HUES64 (cell line): Measurements from ENCODE around the gene EBF3.

Experiments used
- H3K27ac ChIP-seq: 2 replicates; pipeline ENCODE4 v1.7.0; 2013; ENCODE audit warnings: low read depth, low read length, inconsistent platforms
- H3K27me3 ChIP-seq: 2 replicates; pipeline ENCODE4 v1.6.1; 2013; ENCODE audit warnings: mild to moderate bottlenecking, low read length; ENCODE audit not compliant: insufficient read depth
- H3K36me3 ChIP-seq: 2 replicates; pipeline ENCODE4 v1.6.1; 2013; ENCODE audit warnings: mild to moderate bottlenecking, low read length; ENCODE audit not compliant: insufficient read depth
- H3K4me1 ChIP-seq: 2 replicates; pipeline ENCODE4 v1.6.1; 2013; ENCODE audit warnings: mild to moderate bottlenecking, low read length, moderate library complexity; ENCODE audit not compliant: insufficient read depth
- H3K4me3 ChIP-seq: 2 replicates; pipeline ENCODE4 v1.5.1; 2013; ENCODE audit warnings: mild to moderate bottlenecking, low read length, moderate library complexity
- H3K9ac ChIP-seq: 2 replicates; pipeline ENCODE4 v1.6.1; 2013; ENCODE audit warnings: mild to moderate bottlenecking, low read depth, low read length
- H3K9me3 ChIP-seq: 2 replicates; pipeline ENCODE4 v1.6.1; 2013; ENCODE audit warnings: low read depth, low read length; ENCODE audit not compliant: insufficient read depth
- WGBS: fragments of 150-250, 120-280 bp; methylation state at CpG from one replicate; pipeline ENCODE4 v1.1.7; 2013; ENCODE audit warnings: missing lambda C conversion rate; 5-methylcytosine and 5-hydroxymethylcytosine counted together

The EBF3 gene

DNA sequence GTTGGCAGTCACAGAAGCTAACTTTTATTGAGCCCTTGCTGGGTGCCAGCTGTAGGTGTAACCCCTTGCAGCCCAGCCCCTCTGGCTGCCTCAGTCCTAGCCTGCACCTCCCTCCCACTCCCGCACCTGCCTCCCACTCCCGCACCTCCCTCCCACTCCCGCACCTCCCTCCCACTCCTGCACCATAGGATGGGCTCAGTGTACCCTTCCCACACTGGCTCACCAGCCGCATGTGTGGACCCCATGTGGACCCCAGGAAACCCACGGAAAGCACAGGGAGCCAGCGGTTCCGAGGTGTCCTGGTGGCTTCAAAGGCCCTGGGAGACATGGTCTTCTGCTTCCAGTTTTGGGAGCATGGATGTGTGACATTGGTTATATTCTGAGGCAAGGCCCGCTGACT lies 132.9 kb downstream of the EBF3 start:
- Histone ChIP-seq H3K9ac (no peak overlapping the region), H3K27ac (no peak overlapping the region), H3K27me3 (no peaks in the 10 kb centered on the region), H3K9me3 (no peaks in the 10 kb centered on the region), H3K4me3 (no peak overlapping the region), H3K4me1 (no peaks in the 10 kb centered on the region), H3K36me3 (no peaks in the 10 kb centered on the region)
- WGBS: 95% methylated on average over 8 of the region's 8 CpGs

DNA sequence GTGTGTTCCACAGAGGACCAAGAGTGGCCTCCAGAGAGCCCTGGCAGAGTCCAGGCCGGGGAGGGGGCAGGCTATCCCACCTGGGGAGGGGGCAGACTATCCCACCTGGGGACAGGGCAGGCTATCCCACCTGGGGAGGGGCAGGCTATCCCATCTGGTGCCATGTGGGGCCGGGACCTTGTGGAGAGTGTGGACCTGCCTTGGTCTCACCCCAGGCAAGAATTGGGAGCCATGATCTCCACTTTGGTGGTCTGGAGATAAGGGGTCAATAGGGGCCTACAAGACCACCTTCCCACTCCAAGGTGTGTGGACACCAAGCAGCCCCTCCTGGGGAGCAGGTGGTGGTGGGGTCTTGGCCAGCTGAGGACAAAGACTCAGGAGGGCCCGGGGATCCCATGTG lies 138.2 kb downstream of the EBF3 start:
- H3K27me3 ChIP-seq: no peaks in the 10 kb centered on the region
- no peak overlapping the region for H3K27ac ChIP-seq
- no peak overlapping the region for H3K4me3 ChIP-seq
- no peak overlapping the region for H3K9ac ChIP-seq
- H3K9me3 ChIP-seq: no peaks in the 10 kb centered on the region
- 90% methylated on average over 3 of the region's 3 CpGs for WGBS
- no peaks in the 10 kb centered on the region for H3K36me3 ChIP-seq
- H3K4me1 ChIP-seq: no peaks in the 10 kb centered on the region

DNA sequence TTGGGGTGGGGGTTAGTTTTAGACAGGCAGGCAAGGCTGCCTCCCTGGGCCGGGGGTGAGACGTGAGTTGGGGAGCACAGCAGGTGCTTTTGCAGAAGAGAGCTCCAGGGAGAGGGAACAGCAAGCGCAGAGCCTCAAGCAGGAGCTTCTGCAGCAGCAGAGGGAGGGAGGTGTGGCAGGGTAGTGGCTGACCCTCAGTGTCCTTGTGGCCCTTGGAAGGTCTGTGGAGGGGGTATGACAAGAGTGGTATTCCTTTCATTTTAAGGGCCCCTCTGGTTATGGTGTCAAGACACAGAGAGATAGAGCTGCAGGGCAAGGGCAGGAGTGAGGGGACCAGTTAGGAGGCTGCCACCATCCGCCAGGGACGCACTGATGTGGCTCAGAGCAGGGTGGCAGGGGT lies 138.9 kb downstream of the EBF3 start:
- H3K9me3 ChIP-seq: no peaks in the 10 kb centered on the region
- WGBS: 90% methylated on average over 5 of the region's 5 CpGs
- no peaks in the 10 kb centered on the region for H3K36me3 ChIP-seq
- H3K27ac ChIP-seq: no peak overlapping the region
- no peak overlapping the region for H3K4me3 ChIP-seq
- H3K27me3 ChIP-seq: no peaks in the 10 kb centered on the region
- no peaks in the 10 kb centered on the region for H3K4me1 ChIP-seq
- H3K9ac ChIP-seq: no peak overlapping the region

DNA sequence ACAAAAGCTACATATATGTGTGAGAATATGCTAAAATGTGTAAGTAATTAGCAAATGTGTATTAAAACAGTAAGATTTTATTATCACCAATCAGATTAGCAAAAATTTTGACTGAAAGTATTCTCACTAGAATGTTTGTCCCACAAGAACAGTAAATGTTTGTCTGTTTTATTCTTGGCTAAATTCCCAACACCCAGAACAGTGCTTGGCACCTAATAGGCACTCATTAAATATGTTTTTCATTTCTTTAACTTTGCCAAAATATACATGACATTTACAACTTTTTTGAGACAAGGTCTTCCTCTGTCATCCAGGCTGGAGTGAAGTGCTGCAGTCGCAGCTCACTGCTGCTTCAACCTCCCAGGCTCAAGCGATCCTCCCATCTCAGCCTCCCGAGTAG lies 143.6 kb downstream of the EBF3 start:
- Histone ChIP-seq H3K4me3 (no peak overlapping the region), H3K27me3 (no peaks in the 10 kb centered on the region), H3K4me1 (no peaks in the 10 kb centered on the region), H3K9ac (no peak overlapping the region), H3K36me3 (no peaks in the 10 kb centered on the region), H3K9me3 (no peaks in the 10 kb centered on the region; the same call in 1 of the 2 replicates), H3K27ac (no peak overlapping the region)
- 93% methylated on average over 3 of the region's 3 CpGs for WGBS

DNA sequence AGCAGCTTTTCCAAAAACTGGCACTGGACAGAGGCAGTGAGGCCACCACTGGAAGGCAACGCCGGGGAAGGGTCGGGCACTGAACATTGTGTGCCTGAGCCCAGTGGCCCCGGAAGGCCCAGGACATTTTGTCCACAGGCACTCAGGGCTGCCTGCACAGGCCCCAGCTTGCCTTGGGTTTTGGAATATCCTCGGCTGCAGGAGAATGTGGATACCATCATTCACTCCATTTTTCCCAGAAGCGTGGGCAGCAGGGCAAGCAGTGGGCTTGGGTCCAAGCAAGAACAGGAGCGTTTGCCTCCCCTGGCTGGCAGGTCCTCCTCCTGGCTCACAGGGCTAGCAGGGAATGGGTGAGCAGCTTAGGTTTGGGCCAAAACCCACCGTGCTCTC lies 147.4 kb downstream of the EBF3 start:
- Histone ChIP-seq H3K9ac (no peak overlapping the region), H3K4me3 (no peak overlapping the region), H3K9me3 (no peaks in the 10 kb centered on the region; the same call in 1 of the 2 replicates), H3K27ac (no peak overlapping the region), H3K36me3 (no peaks in the 10 kb centered on the region), H3K27me3 (no peaks in the 10 kb centered on the region), H3K4me1 (no peaks in the 10 kb centered on the region)
- WGBS: 93% methylated on average over 8 of the region's 8 CpGs

DNA sequence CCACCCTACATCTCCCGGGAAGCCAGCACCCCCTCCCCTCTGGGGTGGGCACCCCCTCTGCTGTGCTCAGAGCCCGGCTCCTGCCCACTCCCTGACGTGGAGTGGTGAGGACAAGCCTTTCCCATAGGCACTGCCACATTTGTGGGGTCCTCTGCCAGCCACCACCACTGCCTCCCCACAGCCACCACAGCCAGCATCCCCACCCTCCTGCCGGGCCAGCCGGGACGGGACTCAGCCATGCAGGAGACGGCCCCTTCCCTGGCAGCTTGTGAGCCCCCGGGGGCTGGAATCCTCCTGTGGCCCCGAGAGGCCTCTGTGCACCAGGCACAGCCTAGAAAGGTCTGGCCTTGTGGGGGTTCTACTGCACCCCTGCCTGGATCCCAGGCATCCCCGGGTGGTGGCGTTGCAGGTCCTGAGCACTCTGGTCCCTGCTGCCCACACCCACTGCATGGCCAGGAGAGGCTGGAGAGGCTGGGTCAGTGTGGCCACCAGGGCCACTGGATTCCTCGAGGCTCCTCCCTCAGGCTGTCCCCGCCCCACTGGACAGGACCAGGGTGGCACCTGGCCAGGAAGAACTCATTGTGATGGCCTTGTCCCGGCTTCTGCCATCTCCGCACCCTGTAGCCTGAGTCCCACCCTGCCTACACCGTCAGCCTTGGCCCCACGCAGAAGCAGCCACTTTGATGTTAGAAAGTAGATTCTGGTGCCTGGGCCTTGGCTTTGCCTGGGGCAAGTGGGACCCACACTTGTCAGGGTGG lies 148.0 kb downstream of the EBF3 start:
- Histone ChIP-seq H3K36me3 (no peaks in the 10 kb centered on the region), H3K9ac (no peak overlapping the region), H3K9me3 (no peaks in the 10 kb centered on the region; the same call in 1 of the 2 replicates), H3K4me3 (no peak overlapping the region), H3K4me1 (no peaks in the 10 kb centered on the region), H3K27ac (no peak overlapping the region), H3K27me3 (no peaks in the 10 kb centered on the region)
- 94% methylated on average over 17 of the region's 17 CpGs for WGBS

DNA sequence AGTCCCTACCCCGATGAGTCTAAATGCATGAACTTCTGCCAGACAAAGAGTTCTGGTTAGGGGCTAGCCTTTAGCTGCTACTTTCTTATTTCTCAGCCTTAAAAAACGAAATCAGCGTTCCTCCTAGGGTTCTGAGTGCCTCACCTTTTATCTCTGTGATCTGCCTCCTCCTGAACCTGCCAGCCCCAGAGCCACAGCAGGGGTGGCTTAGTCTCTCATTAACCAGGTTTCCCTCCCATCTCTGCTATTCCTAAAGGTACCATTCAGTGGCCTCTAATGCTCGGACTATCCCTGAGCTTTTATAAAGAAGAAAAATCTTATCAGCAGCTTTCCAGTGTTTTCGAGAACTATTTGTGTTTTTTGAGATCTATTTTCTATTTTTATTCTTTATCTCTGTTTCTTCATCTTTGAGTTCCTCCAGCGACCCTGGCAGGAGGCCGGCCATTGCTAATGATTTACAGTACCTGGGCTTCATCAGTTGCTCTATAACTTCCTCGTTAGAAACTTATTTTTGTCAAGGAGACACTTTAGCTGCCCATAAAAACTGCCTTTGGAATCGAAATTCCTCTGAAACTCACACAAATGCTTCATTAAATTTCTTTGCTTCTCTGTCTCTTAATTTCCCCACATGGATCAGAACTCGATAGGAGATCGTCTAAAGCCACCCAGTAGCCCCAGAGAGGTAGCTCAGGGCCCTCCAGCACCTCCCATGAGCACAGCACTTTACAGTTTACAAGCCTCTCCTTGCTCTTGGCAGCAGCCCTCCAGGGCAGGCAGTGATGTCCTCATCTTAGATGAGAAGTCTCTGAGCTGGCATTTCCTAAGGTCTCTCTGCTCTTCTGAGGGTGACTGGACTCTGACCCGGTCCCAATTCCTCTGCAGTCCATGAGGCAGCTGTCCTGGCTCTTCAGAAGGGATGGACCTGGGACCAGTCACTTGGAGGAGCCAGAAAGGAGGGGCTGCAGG lies 149.1 kb downstream of the EBF3 start:
- Histone ChIP-seq H3K9ac (no peak overlapping the region), H3K4me1 (no peaks in the 10 kb centered on the region), H3K27ac (no peak overlapping the region), H3K4me3 (no peak overlapping the region), H3K36me3 (no peaks in the 10 kb centered on the region), H3K9me3 (no peaks in the 10 kb centered on the region; the same call in 1 of the 2 replicates), H3K27me3 (no peaks in the 10 kb centered on the region)
- 83% methylated on average over 11 of the region's 12 CpGs for WGBS

DNA sequence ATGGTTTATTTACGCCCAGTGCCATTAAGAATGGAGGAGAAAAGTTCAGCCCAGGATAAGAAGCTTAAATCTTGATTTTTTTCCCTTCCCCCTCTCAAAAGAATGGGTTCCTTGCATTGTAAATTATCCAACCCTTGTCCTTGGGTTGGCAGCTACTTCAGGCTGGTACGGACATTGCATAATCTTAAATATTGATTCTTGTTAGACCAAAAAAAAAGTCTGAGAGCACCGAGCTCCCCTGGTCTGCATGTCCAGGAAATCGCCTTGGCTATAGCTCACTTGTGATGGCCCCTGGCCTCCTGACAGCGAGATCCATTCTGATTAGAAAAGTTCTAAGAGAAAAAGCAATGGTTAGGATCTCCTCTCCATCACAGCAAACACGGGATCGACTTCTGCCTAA lies 151.7 kb downstream of the EBF3 start:
- no peaks in the 10 kb centered on the region for H3K4me1 ChIP-seq
- H3K27me3 ChIP-seq: no peaks in the 10 kb centered on the region
- WGBS: 91% methylated on average over 7 of the region's 7 CpGs
- H3K9me3 ChIP-seq: no peaks in the 10 kb centered on the region
- no peak overlapping the region for H3K9ac ChIP-seq
- H3K4me3 ChIP-seq: no peak overlapping the region
- H3K27ac ChIP-seq: no peak overlapping the region
- no peaks in the 10 kb centered on the region for H3K36me3 ChIP-seq

DNA sequence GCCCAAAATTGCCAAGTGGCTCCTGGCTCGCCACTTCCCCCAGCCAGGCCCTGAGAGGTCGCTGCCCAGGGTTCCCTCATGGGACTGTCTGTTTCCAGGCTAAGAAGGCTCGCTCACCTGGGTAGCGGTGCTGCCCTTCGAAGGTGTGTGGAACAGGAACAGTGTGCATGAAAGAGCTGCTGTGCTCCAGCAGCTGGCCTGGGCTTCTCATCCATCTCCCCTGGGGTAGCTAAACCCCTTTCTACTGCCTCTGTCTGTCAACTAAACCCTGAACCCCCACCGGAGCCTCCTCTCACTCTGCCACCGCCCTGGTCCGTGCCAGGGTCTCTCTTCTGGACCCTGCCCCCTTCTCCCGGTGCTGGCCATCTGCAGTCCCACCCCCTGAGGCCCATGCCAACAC lies 152.9 kb downstream of the EBF3 start:
- H3K4me3 ChIP-seq: no peak overlapping the region
- H3K27me3 ChIP-seq: no peaks in the 10 kb centered on the region
- no peak overlapping the region for H3K9ac ChIP-seq
- whole genome bisulfite sequencing: 96% methylated on average over 9 of the region's 9 CpGs
- no peaks in the 10 kb centered on the region for H3K4me1 ChIP-seq
- no peaks in the 10 kb centered on the region for H3K9me3 ChIP-seq
- no peaks in the 10 kb centered on the region for H3K36me3 ChIP-seq
- H3K27ac ChIP-seq: no peak overlapping the region

DNA sequence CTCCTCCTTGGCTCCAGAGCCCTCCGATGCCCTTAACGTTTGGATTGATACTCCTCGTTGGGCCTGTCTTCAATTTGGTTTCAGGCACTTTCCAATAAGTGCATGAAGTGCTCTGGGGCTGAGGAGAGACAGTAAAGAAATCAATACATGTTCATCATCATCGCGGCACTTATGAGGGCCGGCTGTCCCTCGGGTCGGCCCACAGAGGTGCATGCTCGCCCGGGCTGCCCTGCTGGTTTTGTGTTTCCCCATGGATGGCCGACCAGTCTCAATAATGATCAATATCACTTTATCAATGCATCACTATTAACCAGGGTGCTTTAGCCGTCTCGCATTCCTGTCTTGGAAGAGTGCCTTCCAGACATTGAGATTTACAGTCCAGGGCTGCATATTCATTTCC lies 154.2 kb downstream of the EBF3 start:
- Histone ChIP-seq H3K4me1 (no peaks in the 10 kb centered on the region), H3K9me3 (peaks cover 4% of the 10 kb centered on the region; the same call in 1 of the 2 replicates), H3K4me3 (no peak overlapping the region), H3K9ac (no peak overlapping the region), H3K36me3 (no peaks in the 10 kb centered on the region), H3K27me3 (no peaks in the 10 kb centered on the region), H3K27ac (no peak overlapping the region)
- 92% methylated on average over 13 of the region's 13 CpGs for WGBS

DNA sequence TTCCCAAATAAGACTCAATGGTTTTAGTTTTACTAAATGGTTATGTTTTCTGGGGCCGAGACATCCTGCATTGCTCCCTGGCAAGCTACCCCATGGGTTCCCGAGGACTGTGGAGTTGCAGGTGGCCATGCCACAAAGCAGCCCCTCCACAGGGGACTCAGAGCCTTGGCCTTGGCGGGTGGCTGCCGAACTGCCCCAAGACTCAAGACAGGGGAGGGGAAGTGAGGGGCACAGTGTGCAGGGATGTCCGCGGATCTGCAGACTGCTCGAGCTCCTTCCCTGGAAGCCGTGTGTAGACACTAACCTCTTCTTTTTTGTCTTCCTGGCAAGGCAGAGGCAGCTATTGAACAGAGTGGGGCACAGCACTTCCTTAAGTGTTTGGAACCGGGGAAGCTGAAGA lies 154.6 kb downstream of the EBF3 start:
- no peak overlapping the region for H3K4me3 ChIP-seq
- H3K4me1 ChIP-seq: no peaks in the 10 kb centered on the region
- no peaks in the 10 kb centered on the region for H3K36me3 ChIP-seq
- no peak overlapping the region for H3K9ac ChIP-seq
- 95% methylated on average over 9 of the region's 9 CpGs for WGBS
- peaks cover 5% of the 10 kb centered on the region; the same call in 1 of the 2 replicates for H3K9me3 ChIP-seq
- no peaks in the 10 kb centered on the region for H3K27me3 ChIP-seq
- no peak overlapping the region for H3K27ac ChIP-seq
